BJ (cell line): ENCODE measurements around the gene PRSS33. TPM values are rescaled to one million over a fixed set of nuclear protein-coding genes. Genes with fewer than 3 reads are reported as not detected.

Source experiments
- CTCF ChIA-PET: fragments of 350-600 bp; formaldehyde crosslinking; extraction: SDS; loops from one replicate; lab custom pipeline; 2021; ENCODE audit warnings: antibody characterized with exemption, inconsistent platforms; lab: Yijun Ruan, JAX
- POLR2A ChIA-PET: fragments of 300-600 bp; sonication (Branson Sonifier 250); formaldehyde crosslinking; extraction: SDS; loops from one replicate; lab custom pipeline; 2021; ENCODE audit warnings: antibody characterized with exemption; lab: Charles Lee
- DNase-seq: peaks from one replicate; pipeline ENCODE4 v3.0.0-alpha.2; 2011; ENCODE audit warnings: low read depth
- H3K27me3 ChIP-seq: 2 replicates; pipeline ENCODE4 v1.6.0; 2011; ENCODE audit warnings: low read length; ENCODE audit not compliant: control insufficient read depth, insufficient read depth
- H3K36me3 ChIP-seq: 2 replicates; pipeline ENCODE4 v1.5.1; 2011; ENCODE audit warnings: low read length; ENCODE audit not compliant: control insufficient read depth, insufficient read depth
- H3K4me3 ChIP-seq: 2 replicates; pipeline ENCODE4 v1.5.1; 2011; ENCODE audit warnings: low read depth, mild to moderate bottlenecking, control low read depth, low read length
- polyA plus RNA-seq: library from polyadenylated mRNA; depleted of rRNA; stranded (reverse); fragments of >200 nt; gene quantifications from 2 replicates; pipeline ENCODE4 v1.2.3, GENCODE V29; 2011
- TF ChIP-seq, protein P1 (sequence below): IDR thresholded peaks from 2 replicates; pipeline ENCODE4 v1.5.1; 2011; ENCODE audit warnings: low read depth, mild to moderate bottlenecking, control low read depth, inconsistent platforms, low read length, moderate library complexity; ENCODE audit not compliant: insufficient read depth

Gene PRSS33
- polyA plus RNA-seq, 1 experiment = not detected

DNA sequence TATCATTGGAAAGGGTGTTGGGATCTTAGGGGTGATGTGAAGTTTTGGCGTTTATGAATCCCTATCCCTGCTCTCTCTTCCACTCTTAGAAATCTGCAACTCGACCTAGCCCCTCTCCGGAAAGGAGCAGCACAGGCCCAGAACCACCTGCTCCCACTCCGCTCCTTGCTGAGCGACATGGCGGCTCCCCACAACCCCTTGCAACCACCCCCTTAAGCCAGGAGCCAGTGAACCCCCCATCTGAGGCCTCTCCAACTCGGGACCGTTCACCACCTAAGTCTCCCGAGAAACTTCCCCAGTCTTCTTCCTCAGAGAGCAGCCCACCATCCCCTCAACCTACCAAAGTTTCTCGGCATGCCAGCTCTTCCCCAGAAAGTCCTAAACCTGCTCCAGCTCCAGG lies 25.9 kb downstream of the PRSS33 start:
- DNase-seq = no peak
- POLR2A ChIA-PET = no interaction called here
- Histone ChIP-seq H3K27me3 (no peaks in the 10 kb centered on the region), H3K36me3 (peaks cover 58% of the 10 kb centered on the region), H3K4me3 (no peak overlapping the region)
- TF ChIP-seq, protein P1, sequence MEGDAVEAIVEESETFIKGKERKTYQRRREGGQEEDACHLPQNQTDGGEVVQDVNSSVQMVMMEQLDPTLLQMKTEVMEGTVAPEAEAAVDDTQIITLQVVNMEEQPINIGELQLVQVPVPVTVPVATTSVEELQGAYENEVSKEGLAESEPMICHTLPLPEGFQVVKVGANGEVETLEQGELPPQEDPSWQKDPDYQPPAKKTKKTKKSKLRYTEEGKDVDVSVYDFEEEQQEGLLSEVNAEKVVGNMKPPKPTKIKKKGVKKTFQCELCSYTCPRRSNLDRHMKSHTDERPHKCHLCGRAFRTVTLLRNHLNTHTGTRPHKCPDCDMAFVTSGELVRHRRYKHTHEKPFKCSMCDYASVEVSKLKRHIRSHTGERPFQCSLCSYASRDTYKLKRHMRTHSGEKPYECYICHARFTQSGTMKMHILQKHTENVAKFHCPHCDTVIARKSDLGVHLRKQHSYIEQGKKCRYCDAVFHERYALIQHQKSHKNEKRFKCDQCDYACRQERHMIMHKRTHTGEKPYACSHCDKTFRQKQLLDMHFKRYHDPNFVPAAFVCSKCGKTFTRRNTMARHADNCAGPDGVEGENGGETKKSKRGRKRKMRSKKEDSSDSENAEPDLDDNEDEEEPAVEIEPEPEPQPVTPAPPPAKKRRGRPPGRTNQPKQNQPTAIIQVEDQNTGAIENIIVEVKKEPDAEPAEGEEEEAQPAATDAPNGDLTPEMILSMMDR = no peak
- CTCF ChIA-PET = no interaction called here

DNA sequence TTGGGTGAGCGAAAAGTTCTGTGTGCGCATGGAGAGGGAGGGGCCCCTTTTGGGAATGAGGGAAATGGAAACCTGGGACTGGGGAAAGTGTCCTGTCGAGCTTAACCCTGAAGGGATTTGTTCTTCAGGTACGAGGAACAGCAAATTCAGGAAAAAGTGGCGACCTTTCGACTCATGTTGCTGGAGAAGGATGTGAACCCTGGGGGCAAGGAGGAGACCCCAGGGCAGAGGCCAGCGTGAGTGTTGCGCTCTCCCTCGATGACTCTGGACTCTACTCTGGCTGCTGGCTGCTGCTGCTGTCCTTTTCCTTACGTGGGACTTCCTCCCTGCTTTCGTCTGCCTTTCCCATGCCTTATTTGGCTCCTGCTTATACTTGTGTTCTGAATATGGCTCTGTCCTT lies 30.0 kb downstream of the PRSS33 start:
- ChIA-PET CTCF (interaction anchor here (0.7 to 2.4 kb wide), 3 partner anchors 12 to 81 kb away, joined by 3 to 5 read pairs (median 4); no protein-coding TSS in a partner anchor), POLR2A (no interaction called here)
- TF ChIP-seq, protein P1 = no peak
- no peak overlapping the region for H3K4me3 ChIP-seq
- H3K36me3 ChIP-seq = peaks cover 31% of the 10 kb centered on the region
- no peaks in the 10 kb centered on the region for H3K27me3 ChIP-seq
- DNase-seq = no peak

DNA sequence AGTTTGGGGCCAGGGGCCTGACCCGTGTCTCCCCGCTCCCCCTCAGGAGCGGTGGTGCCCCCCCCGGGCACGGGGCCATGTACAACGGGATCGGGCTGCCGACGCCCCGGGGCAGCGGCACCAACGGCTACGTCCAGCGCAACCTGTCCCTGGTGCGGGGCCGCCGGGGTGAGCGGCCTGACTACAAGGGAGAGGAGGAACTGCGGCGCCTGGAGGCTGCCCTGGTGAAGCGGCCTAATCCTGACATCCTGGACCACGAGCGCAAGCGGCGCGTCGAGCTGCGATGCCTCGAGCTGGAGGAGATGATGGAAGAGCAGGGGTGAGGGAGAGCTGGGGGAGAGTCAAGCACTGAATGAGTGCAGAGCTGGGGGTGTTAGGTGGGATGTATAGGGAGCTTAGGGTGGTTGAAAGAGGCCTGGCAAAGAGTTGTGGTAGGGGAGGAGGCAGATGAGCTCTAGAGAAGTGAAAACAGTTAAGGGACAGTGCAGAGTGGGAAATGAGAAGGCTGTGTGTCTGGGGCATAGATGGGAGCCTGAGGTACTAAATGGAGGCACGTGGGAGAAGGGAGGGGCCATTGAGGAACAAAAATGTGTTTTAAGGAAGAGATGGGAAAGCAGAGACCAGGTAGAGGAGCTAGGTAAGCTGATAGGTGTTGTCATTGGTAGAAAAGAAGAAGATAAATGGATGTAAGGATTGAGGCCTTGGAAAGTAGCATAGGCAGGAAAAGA lies 30.9 kb downstream of the PRSS33 start:
- no peak overlapping the region for H3K4me3 ChIP-seq
- peaks cover 22% of the 10 kb centered on the region for H3K36me3 ChIP-seq
- H3K27me3 ChIP-seq = no peaks in the 10 kb centered on the region
- POLR2A ChIA-PET = no interaction called here
- CTCF ChIA-PET = interaction anchor here (0.6 to 1.6 kb wide), 2 partner anchors 11 to 82 kb away, joined by 3 to 4 read pairs; no protein-coding TSS in a partner anchor
- TF ChIP-seq, protein P1 = no peak
- DNase-seq = no peak

DNA sequence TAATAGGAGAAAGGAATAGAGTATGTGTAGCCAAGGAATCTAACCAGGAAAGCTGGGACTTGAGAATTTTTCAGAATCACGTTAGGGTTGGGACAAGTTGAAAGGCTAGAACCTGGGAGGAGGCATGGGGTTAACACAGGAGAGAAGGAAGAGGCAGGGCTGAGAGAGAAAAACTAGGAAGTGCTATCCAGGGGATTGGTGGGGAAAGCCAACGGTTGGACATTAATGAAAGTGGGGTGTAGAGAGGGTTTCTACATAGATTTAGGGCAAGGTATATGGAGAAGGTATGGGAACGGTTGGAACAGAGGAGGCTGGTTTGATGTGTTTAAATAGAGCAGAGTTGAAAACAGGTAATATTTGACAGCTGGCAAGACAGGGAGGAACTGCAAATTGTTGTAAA lies 32.2 kb downstream of the PRSS33 start:
- ChIA-PET CTCF (interaction anchor here (1.0 kb wide), 1 partner anchor 9 kb away, joined by 3 read pairs; no protein-coding TSS in a partner anchor), POLR2A (no interaction called here)
- TF ChIP-seq, protein P1 = no peak
- no peak for DNase-seq
- Histone ChIP-seq H3K36me3 (peaks cover 19% of the 10 kb centered on the region), H3K4me3 (0 out of 2 replicates have a peak overlapping the region, but pooled peaks have one; percentile 7), H3K27me3 (no peaks in the 10 kb centered on the region)

DNA sequence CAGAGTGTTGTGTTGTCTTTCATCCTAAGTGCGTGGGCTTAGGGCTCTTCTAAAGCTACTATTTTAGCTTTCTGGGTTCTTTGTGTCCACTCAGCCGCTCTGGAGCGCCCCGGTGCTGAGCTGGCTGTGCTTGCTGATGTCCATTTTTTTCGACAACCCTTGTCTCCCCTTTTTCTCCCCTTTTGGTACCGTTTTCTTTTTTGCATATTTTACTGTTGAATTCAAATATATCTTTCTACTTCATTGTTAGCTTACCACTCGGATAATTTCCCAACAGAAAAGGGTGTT lies 33.7 kb downstream of the PRSS33 start:
- CTCF ChIA-PET = interaction anchor here (1.2 to 1.8 kb wide), 3 partner anchors 10 to 115 kb away, joined by 5 to 7 read pairs (median 7); no protein-coding TSS in a partner anchor
- Histone ChIP-seq H3K36me3 (peaks cover 10% of the 10 kb centered on the region), H3K4me3 (peak overlapping the region; percentile 92), H3K27me3 (no peaks in the 10 kb centered on the region)
- no peak for DNase-seq
- TF ChIP-seq, protein P1 = peak; percentile 8; the same call in 1 of the 2 replicates
- POLR2A ChIA-PET = interaction anchor here (0.7 kb wide), 1 partner anchor 25 kb away, joined by 3 read pairs; no protein-coding TSS in a partner anchor
